HG03108 (cell line): ENCODE data around the gene DNAH14.
"Not testable (repeated sequence)": the region's sequence is repeated elsewhere in the genome, so short reads cannot be mapped to it uniquely, and the experiment has no call there.

Experiments
- ATAC-seq: cut with Tn5 transposase; IDR thresholded peaks from one replicate; pipeline ENCODE4 v1.9.1; 2021; ENCODE audit warnings: moderate library complexity; ENCODE audit not compliant: unreplicated experiment

The DNAH14 gene

DNA sequence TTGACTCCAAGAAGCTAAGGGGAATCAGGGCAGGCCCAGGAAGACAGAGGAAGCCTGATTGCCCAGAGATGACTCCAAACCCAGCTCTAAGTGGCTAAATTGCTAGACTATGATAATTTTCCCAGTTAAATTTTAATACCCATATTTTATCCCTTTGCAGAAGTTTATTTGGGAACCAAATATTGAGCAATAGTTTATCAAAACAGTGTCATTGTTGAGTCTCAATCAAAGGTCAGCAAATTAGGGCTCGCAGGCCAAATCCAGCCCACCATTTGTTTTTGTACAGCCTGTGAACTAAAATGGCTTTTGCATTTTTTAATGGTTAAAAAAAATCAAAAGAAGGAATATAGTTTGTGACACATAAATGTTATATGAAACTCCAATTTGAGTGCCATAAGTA, 451.2 kb downstream of the DNAH14 start:
- ATAC-seq = no peak

DNA sequence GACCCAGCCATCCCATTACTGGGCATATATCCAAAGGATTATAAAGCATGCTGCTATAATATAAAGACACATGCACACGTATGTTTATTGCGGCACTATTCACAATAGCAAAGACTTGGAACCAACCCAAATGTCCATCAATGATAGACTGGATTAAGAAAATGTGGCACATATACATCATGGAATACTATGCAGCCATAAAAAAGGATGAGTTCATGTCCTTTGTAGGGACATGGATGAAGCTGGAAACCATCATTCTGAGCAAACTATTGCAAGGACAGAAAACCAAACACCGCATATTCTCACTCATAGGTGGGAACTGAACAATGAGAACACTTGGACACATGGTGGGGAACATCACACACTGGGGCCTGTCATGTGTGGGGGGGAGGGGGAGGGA, 457.4 kb downstream of the DNAH14 start:
- ATAC-seq = not testable (repeated sequence)

DNA sequence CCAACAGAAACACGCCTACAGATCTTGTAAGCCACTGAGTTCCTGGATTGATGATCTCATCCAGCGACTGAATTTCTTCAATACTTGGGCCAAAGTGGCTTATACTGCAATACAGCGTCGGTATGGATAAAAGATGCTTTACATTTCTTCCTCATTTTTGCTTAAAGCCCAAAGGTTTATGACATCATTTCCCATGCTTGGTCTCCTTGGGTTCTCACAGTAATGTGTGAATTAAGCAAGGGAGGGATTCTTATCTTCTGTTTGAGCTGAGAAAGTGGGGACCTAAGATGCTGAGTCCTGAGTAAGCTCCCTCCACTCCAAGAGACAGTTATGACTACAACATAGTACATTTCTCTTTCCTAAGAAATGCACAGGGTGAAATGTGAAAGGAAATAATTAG, 458.9 kb downstream of the DNAH14 start:
- ATAC-seq = no peak

DNA sequence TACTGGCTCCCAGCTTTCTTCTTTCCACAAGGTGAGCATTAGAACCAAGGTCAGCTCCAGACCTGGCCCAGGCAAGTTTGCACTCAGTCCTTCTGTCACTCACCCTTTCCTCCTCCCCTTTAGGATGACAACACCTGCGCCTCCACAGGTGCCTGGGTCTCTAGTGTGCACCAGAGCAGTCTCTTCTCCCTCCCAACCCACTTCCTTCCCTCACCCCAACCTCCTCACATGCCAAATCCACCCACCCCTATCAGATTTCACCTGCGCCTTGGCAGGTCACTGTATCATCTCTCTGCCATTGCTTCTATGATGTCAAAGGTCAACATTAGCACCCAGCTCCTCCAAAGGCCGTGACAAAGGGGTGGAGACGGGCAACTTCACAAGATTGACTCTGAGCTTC, 460.4 kb downstream of the DNAH14 start:
- ATAC-seq = no peak

- ATAC-seq = no peak
These were observed 466.9 kb downstream of the DNAH14 start for GRCh38 chr1:225396357-225396756.

DNA sequence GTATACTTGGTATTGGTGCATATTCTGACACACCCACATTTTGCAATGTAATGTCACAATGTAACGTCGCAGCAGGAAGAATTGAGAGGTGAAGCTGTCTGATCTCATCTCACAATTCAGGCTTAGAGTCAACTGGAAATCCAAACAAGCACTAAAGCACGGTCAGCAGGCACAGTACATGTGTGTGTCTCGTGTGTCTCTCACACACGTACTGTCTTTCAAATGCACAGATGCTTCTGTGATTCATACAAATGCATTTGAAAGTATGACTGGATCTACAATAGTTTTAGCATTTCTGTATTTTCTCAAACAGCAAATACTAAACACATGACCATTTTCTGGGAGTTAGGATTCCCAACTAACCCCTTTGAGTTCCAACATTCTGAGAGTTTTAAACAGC, 471.5 kb downstream of the DNAH14 start:
- no peak for ATAC-seq

GRCh38 chr1:225406976-225407725, 477.7 kb downstream of the DNAH14 start:
- ATAC-seq = no peak

DNA sequence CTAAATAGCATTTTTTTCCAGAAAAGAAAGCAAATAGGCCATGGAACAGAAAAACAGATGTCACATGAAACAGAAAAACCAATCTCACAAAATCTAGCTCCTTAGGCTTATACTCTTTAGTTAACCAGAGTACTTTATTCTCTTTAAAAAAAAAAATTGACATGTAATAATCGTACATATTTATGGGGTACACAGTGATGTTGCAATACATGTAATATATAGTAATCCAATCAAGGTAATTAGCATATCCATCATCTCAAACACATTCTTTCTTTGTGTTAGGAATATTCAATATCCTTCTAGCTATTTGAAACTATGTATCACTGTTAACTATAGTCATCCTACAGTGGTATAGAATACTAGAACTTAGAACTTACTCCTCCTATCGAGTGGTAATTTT, 478.3 kb downstream of the DNAH14 start:
- ATAC-seq = no peak

GRCh38 chr1:225408249-225408648, 478.8 kb downstream of the DNAH14 start:
- no peak for ATAC-seq

GRCh38 chr1:225409051-225409450, 479.6 kb downstream of the DNAH14 start:
- ATAC-seq = no peak

DNA sequence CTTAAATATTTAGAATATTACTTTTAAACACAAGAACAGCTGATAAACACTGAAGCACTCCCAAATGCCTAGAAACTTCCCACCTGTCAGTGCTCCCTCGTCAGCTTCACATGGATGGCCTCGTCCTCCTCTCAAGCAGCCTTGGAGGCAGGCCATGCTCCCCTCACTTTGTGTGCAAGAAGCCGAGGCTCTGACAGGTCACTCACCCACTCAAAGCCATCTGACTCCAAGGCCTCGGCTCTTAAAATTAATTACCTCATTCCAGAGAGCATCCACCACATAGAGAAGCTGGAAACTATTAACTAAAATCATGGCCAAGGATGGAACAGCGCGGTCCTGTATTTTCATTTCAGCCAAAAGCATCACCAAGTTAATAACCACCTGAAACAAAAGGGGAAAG, 480.6 kb downstream of the DNAH14 start:
- no peak for ATAC-seq

DNA sequence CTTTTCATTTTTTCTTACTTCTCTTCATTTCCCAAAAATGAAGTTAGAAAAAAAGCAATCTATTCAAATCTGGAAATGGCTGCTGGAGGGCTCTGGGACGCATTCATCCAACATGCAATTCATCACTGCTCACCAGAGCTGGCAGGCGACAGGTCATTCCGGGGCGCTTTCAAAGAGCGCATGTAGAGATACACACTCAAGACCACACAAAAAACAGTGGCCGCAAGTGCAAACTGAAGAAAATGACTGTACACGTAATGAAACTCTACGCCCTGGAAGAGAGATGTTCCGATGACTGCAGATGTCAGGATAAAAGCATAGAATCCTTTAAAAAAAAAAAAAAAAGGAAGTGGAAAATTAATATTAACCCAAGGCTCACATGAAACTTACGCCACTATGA, 482.8 kb downstream of the DNAH14 start:
- ATAC-seq = no peak

DNA sequence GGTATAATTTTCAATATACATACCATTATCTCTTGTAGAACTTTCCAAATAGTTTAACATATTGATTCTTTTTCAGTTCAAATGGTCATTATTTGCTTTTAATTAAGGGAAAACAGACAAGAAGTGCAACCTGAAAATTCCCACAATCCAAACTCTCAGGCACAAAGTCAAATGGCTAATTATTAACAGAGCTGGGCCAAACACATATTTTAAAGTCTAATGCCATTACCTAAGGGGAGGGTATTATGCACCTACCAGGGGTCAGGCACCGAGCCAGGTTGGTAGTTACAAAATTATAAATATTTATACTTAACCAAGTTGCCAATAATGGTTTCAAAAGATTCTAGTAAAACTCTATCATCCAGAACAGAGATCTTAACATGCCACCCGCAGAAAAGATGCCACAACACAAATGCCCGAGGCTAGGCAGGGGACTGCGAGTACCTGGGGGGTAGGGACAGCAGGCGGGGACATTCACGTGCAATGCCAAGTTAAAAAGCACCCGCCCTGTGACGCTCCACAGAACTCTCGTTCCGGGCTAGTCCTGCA, 483.4 kb downstream of the DNAH14 start:
- ATAC-seq = no peak

DNA sequence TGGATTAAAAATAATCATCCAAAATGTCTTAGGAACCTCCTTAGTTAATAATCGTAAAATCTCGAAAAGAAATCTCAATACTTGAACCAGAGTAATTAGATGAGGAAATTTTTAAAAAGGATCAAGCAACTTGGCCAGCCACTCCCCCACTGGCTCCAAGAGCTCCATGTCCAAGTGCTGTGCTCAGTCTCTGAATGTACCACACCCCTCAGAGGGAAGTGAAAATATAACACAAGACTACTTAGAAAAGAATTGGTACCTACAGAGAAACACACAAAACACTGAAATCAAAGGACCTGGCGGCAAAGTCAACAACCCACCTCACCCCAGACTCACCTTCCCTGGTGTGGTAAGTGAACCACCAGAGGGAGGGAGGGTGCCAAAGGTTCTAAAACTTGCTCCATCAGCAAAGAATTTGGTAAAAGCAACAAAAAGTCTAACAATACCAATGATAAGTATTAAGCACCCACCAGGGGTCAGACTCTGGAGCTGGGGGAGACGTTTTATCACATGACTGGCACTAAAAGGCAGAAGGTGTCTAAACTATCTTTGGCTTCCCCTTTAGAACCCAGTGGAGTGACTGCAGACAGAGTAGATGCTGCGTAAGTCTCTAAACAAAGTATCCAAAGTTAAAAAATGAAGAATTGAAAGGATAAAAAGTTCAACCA, 484.4 kb downstream of the DNAH14 start:
- ATAC-seq = no peak

DNA sequence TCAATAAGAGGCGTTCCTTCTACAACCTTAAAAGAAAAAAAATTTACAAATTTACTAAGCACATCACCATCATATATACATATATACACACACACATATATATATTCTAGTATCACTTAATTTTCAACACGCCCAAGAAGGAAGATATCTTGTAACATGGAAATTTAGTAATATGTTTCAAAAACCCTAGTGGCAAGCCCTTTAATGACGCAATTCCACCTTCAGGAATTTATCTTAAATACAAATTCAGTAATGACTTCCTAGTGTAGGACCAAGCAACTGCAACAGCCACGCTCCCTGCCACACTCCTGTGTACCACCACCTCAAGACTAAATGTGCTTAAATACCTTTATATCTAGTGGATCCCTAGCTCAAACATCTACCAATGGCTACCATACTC, 485.8 kb downstream of the DNAH14 start:
- no peak for ATAC-seq

DNA sequence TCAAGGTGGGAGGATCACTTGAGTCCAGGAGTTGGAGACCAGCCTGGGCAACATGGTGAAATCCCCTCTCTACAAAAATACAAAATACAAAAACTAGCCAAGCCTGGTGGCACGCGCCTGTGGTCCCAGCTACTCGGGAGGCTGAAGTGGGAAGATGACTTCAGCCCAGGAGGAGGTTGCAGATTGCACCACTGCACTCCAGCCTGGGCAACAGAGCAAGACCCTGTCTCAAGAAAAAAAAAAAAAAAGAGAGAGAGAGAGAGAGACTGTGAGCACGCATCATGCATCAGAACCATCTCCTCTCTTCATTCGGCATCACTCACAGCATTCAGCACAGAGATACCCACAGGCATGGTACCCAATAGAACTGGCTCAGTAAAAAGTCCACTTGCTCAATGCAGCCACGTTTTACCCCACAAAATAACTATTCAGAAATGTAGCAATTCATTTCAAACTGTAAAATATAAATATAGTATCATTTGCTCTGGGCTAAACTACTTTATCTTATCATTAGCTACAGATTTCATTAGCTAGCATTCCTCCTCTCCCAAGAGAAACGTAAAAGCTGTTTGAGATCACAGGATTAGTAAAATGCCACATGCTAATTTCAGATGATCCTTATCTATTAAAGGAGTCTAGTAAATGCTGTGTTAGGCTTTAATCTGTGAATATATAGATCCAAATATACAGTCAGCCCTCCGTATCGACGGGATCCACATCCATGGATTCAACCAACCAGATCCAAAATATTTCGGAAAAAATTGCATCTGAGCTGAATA, 486.7 kb downstream of the DNAH14 start:
- no peak for ATAC-seq

DNA sequence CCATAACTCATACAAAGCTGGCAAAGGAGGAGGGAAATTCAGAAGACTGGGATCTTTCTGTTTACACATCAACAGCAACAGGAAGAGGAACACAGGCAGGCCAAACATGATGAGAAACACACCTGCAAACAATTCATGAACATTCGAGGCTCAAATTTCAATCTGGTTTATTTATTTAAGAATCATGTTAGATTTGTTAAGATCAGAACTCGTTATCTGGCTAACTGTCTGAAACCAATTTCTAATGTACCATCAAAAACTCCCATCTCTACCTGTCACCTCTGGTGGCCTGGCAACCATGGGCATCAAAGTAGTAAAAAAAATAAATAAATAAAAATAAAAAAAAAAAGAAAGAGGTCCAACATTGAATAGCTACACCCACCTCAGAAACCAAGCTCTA, 488.6 kb downstream of the DNAH14 start:
- ATAC-seq = no peak

- no peak for ATAC-seq
These were observed 489.1 kb downstream of the DNAH14 start for GRCh38 chr1:225418598-225418997.

GRCh38 chr1:225422031-225422605, 492.6 kb downstream of the DNAH14 start:
- no peak for ATAC-seq

DNA sequence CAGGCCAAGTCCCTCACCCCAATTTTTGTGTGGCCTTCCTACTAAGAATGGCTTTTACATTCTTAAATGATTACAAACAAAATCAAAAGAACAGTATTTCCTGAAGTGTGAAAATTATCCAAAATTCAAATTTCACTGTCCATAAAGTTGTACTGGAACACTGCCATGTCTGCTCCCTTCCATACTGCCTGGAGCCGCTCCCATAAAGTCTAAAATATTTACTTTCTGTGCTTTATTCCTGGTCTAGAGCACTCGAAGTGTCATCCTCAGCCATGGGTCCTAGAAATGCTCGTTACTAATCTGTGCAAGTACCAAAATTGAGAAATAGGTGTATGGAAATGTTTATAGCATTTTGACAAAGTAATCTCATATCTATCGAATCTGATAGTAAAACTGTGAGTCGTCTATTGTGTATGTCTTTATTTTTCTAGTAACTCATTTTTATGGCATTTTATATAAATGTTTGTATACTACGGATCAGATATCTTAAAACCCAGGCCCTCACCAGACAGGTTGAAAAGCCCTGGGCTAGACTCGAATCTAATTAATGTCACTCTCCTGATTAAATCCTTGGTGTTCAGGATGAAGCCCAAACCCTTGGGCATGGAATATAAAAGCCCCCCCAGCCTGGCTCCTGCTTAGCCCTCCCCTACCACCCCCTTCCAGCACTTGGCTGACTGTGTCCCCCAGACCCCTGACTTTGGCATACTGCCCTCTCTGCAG, 493.5 kb downstream of the DNAH14 start:
- ATAC-seq = no peak

GRCh38 chr1:225423518-225423855, 494.0 kb downstream of the DNAH14 start:
- ATAC-seq = no peak
